ENCODE measurements around the gene FBXO24. TPM values are rescaled to one million over a fixed set of nuclear protein-coding genes. Genes with fewer than 3 reads are reported as not detected.

The FBXO24 gene
- total and polyA plus RNA-seq, 9 of the 15 experiments (the other 6 are each of a cell fraction or from before 2014, with no cell fraction given): 0.17 to 0.95 (median 0.50) TPM

GRCh38 chr7:100547872-100548271, 38.3 kb upstream of the FBXO24 start (continued):
- 0 out of 2 replicates have a peak, but pooled peaks have one; percentile 12 for TF ChIP-seq GATAD2B (IDR thresholded peaks at IDR 0.05; ENCODE audit: borderline replicate concordance)
- TF ChIP-seq ZNF696 (CRISPR knock-in tag; conservative IDR thresholded peaks at IDR 0.05): no peak
- no peak for TF ChIP-seq ZNF224 (CRISPR knock-in tag; IDR thresholded peaks at IDR 0.05)
- TF ChIP-seq FOXA1 (IDR thresholded peaks at IDR 0.05; ENCODE audit: borderline replicate concordance): no peak
- no peak for TF ChIP-seq ZNF431 (CRISPR knock-in tag; IDR thresholded peaks at IDR 0.05)
- peak; percentile 65; the same call in 1 of the 2 replicates for TF ChIP-seq SOX6 (IDR thresholded peaks at IDR 0.05)
- TF ChIP-seq MED1 (CRISPR knock-in tag; IDR thresholded peaks at IDR 0.05; ENCODE audit: borderline replicate concordance): no peak
- TF ChIP-seq, protein P1, sequence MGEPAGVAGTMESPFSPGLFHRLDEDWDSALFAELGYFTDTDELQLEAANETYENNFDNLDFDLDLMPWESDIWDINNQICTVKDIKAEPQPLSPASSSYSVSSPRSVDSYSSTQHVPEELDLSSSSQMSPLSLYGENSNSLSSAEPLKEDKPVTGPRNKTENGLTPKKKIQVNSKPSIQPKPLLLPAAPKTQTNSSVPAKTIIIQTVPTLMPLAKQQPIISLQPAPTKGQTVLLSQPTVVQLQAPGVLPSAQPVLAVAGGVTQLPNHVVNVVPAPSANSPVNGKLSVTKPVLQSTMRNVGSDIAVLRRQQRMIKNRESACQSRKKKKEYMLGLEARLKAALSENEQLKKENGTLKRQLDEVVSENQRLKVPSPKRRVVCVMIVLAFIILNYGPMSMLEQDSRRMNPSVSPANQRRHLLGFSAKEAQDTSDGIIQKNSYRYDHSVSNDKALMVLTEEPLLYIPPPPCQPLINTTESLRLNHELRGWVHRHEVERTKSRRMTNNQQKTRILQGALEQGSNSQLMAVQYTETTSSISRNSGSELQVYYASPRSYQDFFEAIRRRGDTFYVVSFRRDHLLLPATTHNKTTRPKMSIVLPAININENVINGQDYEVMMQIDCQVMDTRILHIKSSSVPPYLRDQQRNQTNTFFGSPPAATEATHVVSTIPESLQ (CRISPR knock-in tag; IDR thresholded peaks at IDR 0.05): no peak
- TF ChIP-seq GTF3C2 (IDR thresholded peaks at IDR 0.05; ENCODE audit: borderline replicate concordance, extremely low read depth, insufficient read length): no peak
- no peak for TF ChIP-seq NCOA6 (IDR thresholded peaks at IDR 0.05)
- TF ChIP-seq, protein P2, sequence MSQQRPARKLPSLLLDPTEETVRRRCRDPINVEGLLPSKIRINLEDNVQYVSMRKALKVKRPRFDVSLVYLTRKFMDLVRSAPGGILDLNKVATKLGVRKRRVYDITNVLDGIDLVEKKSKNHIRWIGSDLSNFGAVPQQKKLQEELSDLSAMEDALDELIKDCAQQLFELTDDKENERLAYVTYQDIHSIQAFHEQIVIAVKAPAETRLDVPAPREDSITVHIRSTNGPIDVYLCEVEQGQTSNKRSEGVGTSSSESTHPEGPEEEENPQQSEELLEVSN (IDR thresholded peaks at IDR 0.05; ENCODE audit: borderline replicate concordance in 1 of 2, extremely low read depth in 1 of 2, insufficient read depth in 1 of 2, insufficient read length in 1 of 2, low read depth in 1 of 2, low read length in 1 of 2, poor library complexity in 1 of 2, severe bottlenecking in 1 of 2): peak in 1 of 2 experiments; percentile 41
- TF ChIP-seq NONO (IDR thresholded peaks at IDR 0.05; ENCODE audit: low read depth in 2 of 2, low read length in 1 of 2): no peak
- TF ChIP-seq PYGO2 (tag; IDR thresholded peaks at IDR 0.05): no peak
- no peak for TF ChIP-seq MYBL2 (IDR thresholded peaks at IDR 0.05; ENCODE audit: low read depth)
- no peak for TF ChIP-seq MYBL2 (CRISPR knock-in tag; IDR thresholded peaks at IDR 0.05; ENCODE audit: borderline replicate concordance)
- no peak for TF ChIP-seq ZFPM2 (CRISPR knock-in tag; IDR thresholded peaks at IDR 0.05)
- peak; percentile 80; the same call in 1 of the 2 replicates for TF ChIP-seq ZNF175 (CRISPR knock-in tag; IDR thresholded peaks at IDR 0.05; ENCODE audit: low read depth)
- TF ChIP-seq, protein P3, sequence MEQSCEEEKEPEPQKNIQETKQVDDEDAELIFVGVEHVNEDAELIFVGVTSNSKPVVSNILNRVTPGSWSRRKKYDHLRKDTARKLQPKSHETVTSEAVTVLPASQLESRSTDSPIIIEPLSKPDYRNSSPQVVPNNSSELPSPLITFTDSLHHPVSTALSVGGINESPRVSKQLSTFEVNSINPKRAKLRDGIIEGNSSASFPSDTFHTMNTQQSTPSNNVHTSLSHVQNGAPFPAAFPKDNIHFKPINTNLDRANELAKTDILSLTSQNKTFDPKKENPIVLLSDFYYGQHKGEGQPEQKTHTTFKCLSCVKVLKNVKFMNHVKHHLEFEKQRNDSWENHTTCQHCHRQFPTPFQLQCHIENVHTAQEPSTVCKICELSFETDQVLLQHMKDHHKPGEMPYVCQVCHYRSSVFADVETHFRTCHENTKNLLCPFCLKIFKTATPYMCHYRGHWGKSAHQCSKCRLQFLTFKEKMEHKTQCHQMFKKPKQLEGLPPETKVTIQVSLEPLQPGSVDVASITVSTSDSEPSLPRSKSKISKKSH (CRISPR knock-in tag; IDR thresholded peaks at IDR 0.05): no peak
- no peak for TF ChIP-seq SIRT6 (IDR thresholded peaks at IDR 0.05; ENCODE audit: low read depth, low read length)
- no peak for TF ChIP-seq FOS (IDR thresholded peaks at IDR 0.05; ENCODE audit: extremely low read depth, insufficient read length)
- TF ChIP-seq ZNF561 (CRISPR knock-in tag; conservative IDR thresholded peaks at IDR 0.05): no peak
- TF ChIP-seq CREM (IDR thresholded peaks at IDR 0.05; ENCODE audit: low read depth): no peak
